A549 (cell line): ENCODE measurements around the gene FAM193A. TPM values are rescaled to one million over a fixed set of nuclear protein-coding genes. Genes with fewer than 3 reads are reported as not detected.

Experiments used
- ATAC-seq, 2 experiments: fragments of 200-7000 bp in 1 of 2; fragments of >200 bp in 1 of 2; cut with Nextera tagmentation in 1 of 2; cut with Tn5 transposase in 1 of 2; 3 replicates each; pipeline versions ENCODE4 v1.8.0 to v1.9.1; 2018 to 2020; ENCODE audit warnings: mild to moderate bottlenecking in 1 of 2, moderate library complexity in 1 of 2
- CTCF ChIA-PET: fragments of 300-600 bp; sonication (Branson Sonifier 250); formaldehyde crosslinking; extraction: SDS; loops from one replicate; lab custom pipeline; 2021; ENCODE audit warnings: antibody characterized with exemption, inconsistent platforms; lab: Yijun Ruan, JAX
- POLR2A ChIA-PET: fragments of 350-600 bp; formaldehyde crosslinking; extraction: SDS; loops from one replicate; lab custom pipeline; 2021; ENCODE audit warnings: antibody characterized with exemption, inconsistent platforms; lab: Yijun Ruan, JAX
- DNase-seq, 2 experiments: peaks; one replicate each; pipeline versions ENCODE4 v3.0.0 to v3.0.0-alpha.2; 2011 to 2016; ENCODE audit warnings: low read depth in 1 of 2, low spot score in 1 of 2
- FAIRE-seq: peaks from 2 replicates; lab custom pipeline; 2011; peaks lifted over from hg19 to GRCh38; lab: Jason Lieb, UNC
- H3K27ac ChIP-seq, 2 experiments: fragments of >200 bp; sonication (Bioruptor Twin); formaldehyde crosslinking; 3 replicates each; pipeline ENCODE4 v1.5.1; 2016 to 2017
- H3K4me1 ChIP-seq: fragments of >200 bp; sonication (Bioruptor Twin); formaldehyde crosslinking; 3 replicates; pipeline ENCODE4 v1.6.1; 2016
- H3K4me2 ChIP-seq: fragments of >200 bp; sonication (Bioruptor Twin); formaldehyde crosslinking; 3 replicates; pipeline ENCODE4 v1.6.1; 2016
- H3K4me3 ChIP-seq: fragments of >200 bp; sonication (Bioruptor Twin); formaldehyde crosslinking; 3 replicates; pipeline ENCODE4 v1.5.1; 2016
- H3K9me3 ChIP-seq: fragments of >200 bp; sonication (Bioruptor Twin); formaldehyde crosslinking; 3 replicates; pipeline ENCODE4 v1.6.1; 2016
- CBX2 ChIP-seq: fragments of 200-600 bp; sonication (generic); IDR thresholded peaks from 2 replicates; pipeline ENCODE4 v1.6.1; 2016; ENCODE audit warnings: low read depth, mild to moderate bottlenecking, borderline replicate concordance
- CBX8 ChIP-seq: fragments of 200-600 bp; sonication (generic); IDR thresholded peaks from 2 replicates; pipeline ENCODE4 v1.6.1; 2016
- CEBPB ChIP-seq, 2 experiments: fragments of >200 bp in 1 of 2; sonication (Bioruptor Twin) in 1 of 2; formaldehyde crosslinking in 1 of 2; IDR thresholded peaks; 2 replicates each; pipeline ENCODE4 v1.6.1; 2012 to 2016
- CHD4 ChIP-seq: fragments of 200-600 bp; sonication (generic); IDR thresholded peaks from 2 replicates; pipeline ENCODE4 v1.6.1; 2016; ENCODE audit warnings: antibody characterized with exemption, mild to moderate bottlenecking, borderline replicate concordance
- EHF ChIP-seq: fragments of 250-450 bp; sonication (Bioruptor Pico); IDR thresholded peaks from 2 replicates; pipeline ENCODE4 v1.5.0; 2020; ENCODE audit warnings: mild to moderate bottlenecking
- EP300 ChIP-seq, 2 experiments: fragments of >200 bp; sonication (Bioruptor Twin); formaldehyde crosslinking; IDR thresholded peaks; 2 replicates in 1 of 2; 3 replicates in 1 of 2; pipeline ENCODE4 v1.6.1; 2016 to 2017
- ESRRA ChIP-seq: fragments of 150-350 bp; IDR thresholded peaks from 2 replicates; pipeline ENCODE4 v1.6.1; 2014; ENCODE audit warnings: mild to moderate bottlenecking, low read length, borderline replicate concordance
- FOSB ChIP-seq: fragments of 250-450 bp; sonication (Bioruptor Pico); IDR thresholded peaks from 2 replicates; pipeline ENCODE4 v1.5.0; 2020; ENCODE audit warnings: mild to moderate bottlenecking, moderate library complexity
- HDAC2 ChIP-seq: fragments of 200-600 bp; sonication (generic); IDR thresholded peaks from 2 replicates; pipeline ENCODE4 v1.6.1; 2016
- HEYL ChIP-seq: fragments of 250-450 bp; sonication (Bioruptor Pico); IDR thresholded peaks from 2 replicates; pipeline ENCODE4 v1.8.0; 2021; ENCODE audit warnings: mild to moderate bottlenecking, moderate library complexity
- HOXB13 ChIP-seq: fragments of 250-450 bp; sonication (Bioruptor Pico); IDR thresholded peaks from 2 replicates; pipeline ENCODE4 v1.5.0; 2020; ENCODE audit warnings: low read depth, mild to moderate bottlenecking, moderate library complexity
- HOXB5 ChIP-seq: fragments of 250-450 bp; sonication (Bioruptor Pico); IDR thresholded peaks from 2 replicates; pipeline ENCODE4 v1.5.0; 2020; ENCODE audit warnings: mild to moderate bottlenecking, moderate library complexity
- JUN ChIP-seq, 2 experiments: fragments of >200 bp; sonication (Bioruptor Twin); formaldehyde crosslinking; IDR thresholded peaks; 2 replicates in 1 of 2; 3 replicates in 1 of 2; pipeline ENCODE4 v1.6.1; 2016 to 2017
- JUNB ChIP-seq: fragments of >200 bp; sonication (Bioruptor Twin); formaldehyde crosslinking; IDR thresholded peaks from 2 replicates; pipeline ENCODE4 v1.6.1; 2016
- KDM5A ChIP-seq: fragments of 200-600 bp; sonication (generic); IDR thresholded peaks from 2 replicates; pipeline ENCODE4 v1.6.1; 2016; ENCODE audit warnings: antibody characterized with exemption, mild to moderate bottlenecking
- MYC ChIP-seq: IDR thresholded peaks from 2 replicates; pipeline ENCODE4 v1.6.1; 2012; ENCODE audit warnings: mild to moderate bottlenecking, inconsistent platforms, low read length, improper control_type of control experiment, borderline replicate concordance
- RCOR1 ChIP-seq: fragments of 150-350 bp; IDR thresholded peaks from 2 replicates; pipeline ENCODE4 v1.6.1; 2014; ENCODE audit warnings: antibody characterized with exemption, low read length, low read depth
- RFX5 ChIP-seq: fragments of 450-650 bp; IDR thresholded peaks from 2 replicates; pipeline ENCODE4 v1.7.1; 2014; ENCODE audit warnings: antibody characterized with exemption, mild to moderate bottlenecking, moderate library complexity
- RNF2 ChIP-seq: fragments of 200-600 bp; sonication (generic); IDR thresholded peaks from 2 replicates; pipeline ENCODE4 v1.6.1; 2016; ENCODE audit warnings: low read depth, mild to moderate bottlenecking, antibody characterized with exemption, moderate library complexity, borderline replicate concordance
- SMC3 ChIP-seq: fragments of >200 bp; sonication (Bioruptor Twin); formaldehyde crosslinking; IDR thresholded peaks from 3 replicates; pipeline ENCODE4 v1.6.1; 2018; ENCODE audit warnings: inconsistent platforms
- SREBF2 ChIP-seq: fragments of 450-650 bp; IDR thresholded peaks from 2 replicates; pipeline ENCODE4 v1.6.1; 2014; ENCODE audit warnings: mild to moderate bottlenecking, moderate library complexity
- TFCP2L1 ChIP-seq: fragments of 250-450 bp; sonication (Bioruptor Pico); IDR thresholded peaks from 2 replicates; pipeline ENCODE4 v1.5.0; 2021; ENCODE audit warnings: mild to moderate bottlenecking
- TP53 ChIP-seq: fragments of 250-450 bp; sonication (Bioruptor Pico); IDR thresholded peaks from 2 replicates; pipeline ENCODE4 v1.5.0; 2021; ENCODE audit warnings: mild to moderate bottlenecking, moderate library complexity
- ZFP36 ChIP-seq: fragments of 450-650 bp; IDR thresholded peaks from 2 replicates; pipeline ENCODE4 v1.6.1; 2014; ENCODE audit warnings: borderline replicate concordance; ENCODE audit not compliant: partially characterized antibody
- ZNF302 ChIP-seq: fragments of 250-450 bp; sonication (Bioruptor Pico); IDR thresholded peaks from 2 replicates; pipeline ENCODE4 v1.9.0; 2021; ENCODE audit warnings: inconsistent platforms, mild to moderate bottlenecking, moderate library complexity
- WGBS: methylation state at CpG from one replicate; pipeline ENCODE4 v1.1.6; 2017; ENCODE audit errors: missing lambda C conversion rate; 5-methylcytosine and 5-hydroxymethylcytosine counted together
- polyA plus RNA-seq, 4 experiments: library from polyadenylated mRNA; depleted of rRNA in 3 of 4; stranded (reverse); fragments of >200 nt; fragmentation: RNase III in 1 of 4; extraction: RNeasy Plus Mini Kit Qiagen cat#74134 plus additional on column Dnase treatment in 1 of 4; gene quantifications; 2 replicates in 3 of 4; 3 replicates in 1 of 4; pipeline ENCODE4 v1.2.3, GENCODE V29; 2011 to 2017
- TF ChIP-seq, protein P1 (sequence below): fragments of 250-450 bp; sonication (Bioruptor Pico); IDR thresholded peaks from 2 replicates; pipeline ENCODE4 v1.5.0; 2021; ENCODE audit warnings: mild to moderate bottlenecking, moderate library complexity, borderline replicate concordance
- TF ChIP-seq, protein P2 (sequence below): IDR thresholded peaks from 2 replicates; pipeline ENCODE4 v1.6.1; 2012
- TF ChIP-seq, protein P3 (sequence below): IDR thresholded peaks from 2 replicates; pipeline ENCODE4 v1.6.1; 2012; ENCODE audit warnings: low read depth, borderline replicate concordance
- TF ChIP-seq, protein P4 (sequence below): fragments of >200 bp; sonication (Bioruptor Twin); formaldehyde crosslinking; IDR thresholded peaks from 3 replicates; pipeline ENCODE4 v1.6.1; 2016

Gene FAM193A
- polyA plus RNA-seq, 2 of the 4 experiments (the other 2 are of a cell fraction): 4.5 to 6.7 TPM

DNA sequence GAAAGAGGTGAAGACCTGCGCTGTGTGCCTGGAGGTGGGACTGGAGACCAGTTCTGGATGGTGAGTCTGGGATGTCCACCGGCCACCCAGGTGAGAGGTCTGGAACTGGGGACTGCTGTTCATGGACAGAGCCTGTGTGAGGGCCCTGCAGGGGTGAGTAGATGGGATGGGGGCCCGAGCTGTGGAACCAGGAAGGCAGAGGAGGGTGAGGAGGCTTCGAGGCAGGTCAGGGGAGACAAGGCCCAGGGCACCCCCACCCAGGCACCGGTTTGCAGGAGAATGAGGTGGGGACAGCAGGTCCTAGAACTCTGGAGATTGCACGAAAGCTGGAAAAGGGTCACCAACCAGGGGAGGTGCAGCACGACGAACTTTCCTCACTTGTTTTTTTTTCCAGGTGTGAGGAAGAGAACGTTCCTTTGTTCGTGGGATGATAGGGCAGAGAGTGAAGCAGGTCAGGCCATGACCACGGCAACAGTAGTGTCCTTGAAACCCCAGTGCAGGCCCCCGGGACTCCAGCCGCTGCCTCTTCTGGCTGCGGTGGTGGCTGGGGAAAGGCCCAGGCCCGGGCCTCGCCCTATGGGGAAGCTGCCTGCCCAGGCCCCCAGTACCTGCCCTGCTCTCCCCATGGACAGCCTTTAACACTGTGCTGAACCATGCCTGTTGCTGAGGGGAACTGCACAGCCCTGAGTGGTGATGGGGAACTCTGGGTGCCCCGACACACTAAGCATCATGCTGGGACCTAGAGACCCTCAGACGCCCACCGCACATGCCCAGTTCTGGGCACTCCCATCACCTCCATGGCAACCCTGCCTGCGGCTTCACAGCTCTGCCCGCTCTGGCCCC lies 196.8 kb downstream of the FAM193A start (continued):
- TF ChIP-seq, protein P1, sequence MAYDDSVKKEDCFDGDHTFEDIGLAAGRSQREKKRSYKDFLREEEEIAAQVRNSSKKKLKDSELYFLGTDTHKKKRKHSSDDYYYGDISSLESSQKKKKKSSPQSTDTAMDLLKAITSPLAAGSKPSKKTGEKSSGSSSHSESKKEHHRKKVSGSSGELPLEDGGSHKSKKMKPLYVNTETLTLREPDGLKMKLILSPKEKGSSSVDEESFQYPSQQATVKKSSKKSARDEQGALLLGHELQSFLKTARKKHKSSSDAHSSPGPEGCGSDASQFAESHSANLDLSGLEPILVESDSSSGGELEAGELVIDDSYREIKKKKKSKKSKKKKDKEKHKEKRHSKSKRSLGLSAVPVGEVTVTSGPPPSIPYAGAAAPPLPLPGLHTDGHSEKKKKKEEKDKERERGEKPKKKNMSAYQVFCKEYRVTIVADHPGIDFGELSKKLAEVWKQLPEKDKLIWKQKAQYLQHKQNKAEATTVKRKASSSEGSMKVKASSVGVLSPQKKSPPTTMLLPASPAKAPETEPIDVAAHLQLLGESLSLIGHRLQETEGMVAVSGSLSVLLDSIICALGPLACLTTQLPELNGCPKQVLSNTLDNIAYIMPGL (CRISPR knock-in tag): no peak
- TF ChIP-seq HEYL (CRISPR knock-in tag): no peak
- TF ChIP-seq ESRRA: no peak
- TF ChIP-seq RFX5: no peak
- no peak for TF ChIP-seq CBX2
- no peak for TF ChIP-seq RCOR1
- TF ChIP-seq SMC3: no peak
- no peak for TF ChIP-seq FOSB (CRISPR knock-in tag)

DNA sequence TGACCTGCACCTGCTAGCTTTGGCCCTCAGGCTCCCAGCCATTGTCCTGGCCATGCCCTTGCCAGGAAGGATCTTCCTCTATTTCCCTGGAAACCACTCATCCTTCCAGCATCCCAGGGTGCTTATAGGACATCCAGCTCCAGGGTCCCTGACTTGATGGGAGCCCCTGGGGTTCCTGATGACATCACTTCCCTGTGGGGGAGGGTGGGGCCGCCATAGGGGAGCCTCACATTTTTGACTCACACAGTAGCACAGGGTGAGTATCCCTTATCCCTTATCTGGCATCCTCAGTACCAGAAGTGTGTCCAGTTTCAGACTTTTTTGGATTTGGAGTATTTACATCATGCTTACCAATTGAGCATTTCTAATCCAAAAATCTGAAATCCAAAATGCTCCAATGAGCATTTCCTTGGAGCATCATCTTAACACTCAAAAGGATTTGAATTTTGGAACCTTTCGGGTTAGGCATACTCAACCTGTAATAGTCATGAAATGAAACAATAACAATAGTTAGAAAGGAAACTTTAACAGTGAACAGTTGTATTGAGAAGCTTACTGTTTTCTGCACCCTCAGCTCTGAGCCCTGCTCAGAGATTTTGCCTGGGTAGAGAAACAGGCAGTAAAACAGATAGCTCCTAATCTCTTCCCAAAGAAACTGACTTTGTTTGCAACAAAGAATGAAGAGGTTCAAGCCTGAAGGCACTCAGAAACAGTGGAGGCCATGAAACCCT lies 197.6 kb downstream of the FAM193A start:
- Histone ChIP-seq H3K9me3 (no peaks in the 10 kb centered on the region), H3K4me1 (no peaks in the 10 kb centered on the region), H3K4me3 (no peak overlapping the region), H3K4me2 (no peak overlapping the region), H3K27ac (no peak overlapping the region)
- ChIA-PET POLR2A (no interaction called here), CTCF (interaction anchor here (1.0 kb wide), 1 partner anchor 30 kb away, joined by 3 read pairs; no protein-coding TSS in a partner anchor)
- TF ChIP-seq HDAC2: no peak
- no peak for TF ChIP-seq ZNF302 (CRISPR knock-in tag)
- TF ChIP-seq JUNB: no peak
- TF ChIP-seq EHF: no peak
- TF ChIP-seq, protein P2, sequence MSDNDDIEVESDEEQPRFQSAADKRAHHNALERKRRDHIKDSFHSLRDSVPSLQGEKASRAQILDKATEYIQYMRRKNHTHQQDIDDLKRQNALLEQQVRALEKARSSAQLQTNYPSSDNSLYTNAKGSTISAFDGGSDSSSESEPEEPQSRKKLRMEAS: no peak
- TF ChIP-seq, protein P3, sequence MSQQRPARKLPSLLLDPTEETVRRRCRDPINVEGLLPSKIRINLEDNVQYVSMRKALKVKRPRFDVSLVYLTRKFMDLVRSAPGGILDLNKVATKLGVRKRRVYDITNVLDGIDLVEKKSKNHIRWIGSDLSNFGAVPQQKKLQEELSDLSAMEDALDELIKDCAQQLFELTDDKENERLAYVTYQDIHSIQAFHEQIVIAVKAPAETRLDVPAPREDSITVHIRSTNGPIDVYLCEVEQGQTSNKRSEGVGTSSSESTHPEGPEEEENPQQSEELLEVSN: no peak
- TF ChIP-seq TFCP2L1 (CRISPR knock-in tag): no peak
- TF ChIP-seq HOXB5 (CRISPR knock-in tag): no peak
- no peak for TF ChIP-seq CBX8
- TF ChIP-seq HEYL (CRISPR knock-in tag): no peak
- no peak for TF ChIP-seq CHD4
- FAIRE-seq (no peak), ATAC-seq (no peak), DNase-seq (no peak)
- 86% methylated on average over 2 of the region's 2 CpGs for WGBS

DNA sequence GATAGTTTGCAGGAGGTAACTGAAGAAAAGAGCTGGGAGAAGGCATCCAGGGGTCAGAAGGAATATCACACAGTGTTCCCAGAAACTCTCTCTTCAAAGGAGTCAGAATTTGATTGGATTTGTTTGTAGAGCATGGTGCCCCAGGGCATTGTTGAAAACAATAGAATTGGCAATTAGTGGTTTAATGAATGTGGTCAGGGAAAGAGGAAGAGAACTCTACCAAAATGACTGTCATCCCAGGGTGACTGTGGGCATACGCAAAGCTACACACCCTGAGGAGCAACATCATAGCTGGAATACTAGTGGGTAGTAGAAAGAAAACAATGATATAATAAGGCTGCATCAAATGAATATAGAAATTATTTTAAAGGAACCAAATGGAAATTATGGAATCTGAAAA lies 198.2 kb downstream of the FAM193A start:
- 95% methylated on average over 1 of the region's 1 CpG for WGBS
- H3K27ac ChIP-seq: no peak overlapping the region
- POLR2A ChIA-PET: no interaction called here
- no peak for FAIRE-seq
- no peak for DNase-seq
- no peak for ATAC-seq
- CTCF ChIA-PET: no interaction called here
- no peaks in the 10 kb centered on the region for H3K4me1 ChIP-seq
- no peak overlapping the region for H3K4me2 ChIP-seq
- no peaks in the 10 kb centered on the region for H3K9me3 ChIP-seq
- no peak overlapping the region for H3K4me3 ChIP-seq
- TF ChIP-seq SREBF2 (no peak), KDM5A (no peak), JUN (IDR thresholded peaks at IDR 0.05) (no peak), EP300 (IDR thresholded peaks at IDR 0.05) (no peak), TP53 (CRISPR knock-in tag) (no peak), MYC (no peak), CHD4 (no peak), JUNB (no peak), RNF2 (no peak), HOXB13 (CRISPR knock-in tag) (no peak), ESRRA (no peak), CEBPB (IDR thresholded peaks at IDR 0.05) (no peak), CBX8 (no peak), ZFP36 (no peak)
- TF ChIP-seq, protein P4, sequence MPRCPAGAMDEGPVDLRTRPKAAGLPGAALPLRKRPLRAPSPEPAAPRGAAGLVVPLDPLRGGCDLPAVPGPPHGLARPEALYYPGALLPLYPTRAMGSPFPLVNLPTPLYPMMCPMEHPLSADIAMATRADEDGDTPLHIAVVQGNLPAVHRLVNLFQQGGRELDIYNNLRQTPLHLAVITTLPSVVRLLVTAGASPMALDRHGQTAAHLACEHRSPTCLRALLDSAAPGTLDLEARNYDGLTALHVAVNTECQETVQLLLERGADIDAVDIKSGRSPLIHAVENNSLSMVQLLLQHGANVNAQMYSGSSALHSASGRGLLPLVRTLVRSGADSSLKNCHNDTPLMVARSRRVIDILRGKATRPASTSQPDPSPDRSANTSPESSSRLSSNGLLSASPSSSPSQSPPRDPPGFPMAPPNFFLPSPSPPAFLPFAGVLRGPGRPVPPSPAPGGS: no peak
- TF ChIP-seq, protein P1 (CRISPR knock-in tag): no peak
- TF ChIP-seq, protein P2: no peak
